ENCODE data around the gene OSBPL10.
"Not testable (repeated sequence)": the region's sequence is repeated elsewhere in the genome, so short reads cannot be mapped to it uniquely, and the experiment has no call there.

DNA sequence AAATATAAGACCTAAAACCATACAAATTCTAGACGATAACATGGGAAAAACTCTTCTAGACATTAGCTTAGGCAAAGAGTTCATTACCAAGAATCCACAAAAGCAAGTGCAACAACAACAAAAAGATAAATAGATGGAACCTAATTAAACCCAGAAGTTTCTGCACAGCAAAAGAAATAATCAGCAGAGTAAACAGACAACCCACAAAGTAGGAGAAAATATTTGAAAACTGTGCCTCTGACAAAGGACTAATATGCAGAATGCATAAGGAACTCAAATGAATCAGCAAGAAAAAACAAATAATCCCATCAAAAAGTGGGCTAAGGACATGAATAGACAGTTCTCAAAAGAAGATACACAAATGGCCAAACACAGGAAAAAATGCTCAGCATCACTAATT lies 198.8 kb downstream of the OSBPL10 start:
- TF ChIP-seq POLR2A (IDR thresholded peaks at IDR 0.05): not testable (repeated sequence)
- TF ChIP-seq, protein P1, sequence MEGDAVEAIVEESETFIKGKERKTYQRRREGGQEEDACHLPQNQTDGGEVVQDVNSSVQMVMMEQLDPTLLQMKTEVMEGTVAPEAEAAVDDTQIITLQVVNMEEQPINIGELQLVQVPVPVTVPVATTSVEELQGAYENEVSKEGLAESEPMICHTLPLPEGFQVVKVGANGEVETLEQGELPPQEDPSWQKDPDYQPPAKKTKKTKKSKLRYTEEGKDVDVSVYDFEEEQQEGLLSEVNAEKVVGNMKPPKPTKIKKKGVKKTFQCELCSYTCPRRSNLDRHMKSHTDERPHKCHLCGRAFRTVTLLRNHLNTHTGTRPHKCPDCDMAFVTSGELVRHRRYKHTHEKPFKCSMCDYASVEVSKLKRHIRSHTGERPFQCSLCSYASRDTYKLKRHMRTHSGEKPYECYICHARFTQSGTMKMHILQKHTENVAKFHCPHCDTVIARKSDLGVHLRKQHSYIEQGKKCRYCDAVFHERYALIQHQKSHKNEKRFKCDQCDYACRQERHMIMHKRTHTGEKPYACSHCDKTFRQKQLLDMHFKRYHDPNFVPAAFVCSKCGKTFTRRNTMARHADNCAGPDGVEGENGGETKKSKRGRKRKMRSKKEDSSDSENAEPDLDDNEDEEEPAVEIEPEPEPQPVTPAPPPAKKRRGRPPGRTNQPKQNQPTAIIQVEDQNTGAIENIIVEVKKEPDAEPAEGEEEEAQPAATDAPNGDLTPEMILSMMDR (IDR thresholded peaks at IDR 0.05): not testable (repeated sequence)
